ENCODE measurements around the gene CACNA1F. TPM values are rescaled to one million over a fixed set of nuclear protein-coding genes. Genes with fewer than 3 reads are reported as not detected.

CACNA1F gene
- total RNA-seq, 1 donor from 2014 or later: 0.05 TPM

DNA sequence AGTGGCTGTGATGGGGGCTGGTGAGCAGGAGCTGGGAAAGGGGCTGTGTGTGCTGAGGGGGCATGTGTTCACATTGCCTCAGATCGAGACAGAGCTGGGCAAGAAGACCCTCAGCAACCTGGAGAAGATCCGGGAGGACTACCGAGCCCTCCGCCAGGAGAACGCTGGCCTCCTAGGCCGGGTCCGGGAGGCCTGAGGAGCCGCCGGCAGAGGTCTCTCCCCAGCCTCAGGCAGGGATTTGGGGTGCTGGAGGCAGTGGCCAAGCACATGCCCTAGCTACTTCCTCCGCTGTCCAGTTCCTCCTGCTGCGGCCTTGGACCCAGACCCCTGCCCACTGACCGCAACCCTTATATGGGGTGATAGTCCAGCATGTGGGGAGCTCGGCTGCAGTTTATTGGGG, 16.9 kb upstream of the CACNA1F start:
- H3K4me1 Mint-ChIP-seq: no peaks in the 10 kb centered on the region
- no peaks in the 10 kb centered on the region for H3K9me3 Mint-ChIP-seq
- H3K27ac Mint-ChIP-seq (ENCODE audit: unreplicated experiment): no peak overlapping the region
- H3K27me3 Mint-ChIP-seq (ENCODE audit: low read depth): no peaks in the 10 kb centered on the region
- no peak overlapping the region for H3K4me3 Mint-ChIP-seq
- DNase-seq (ENCODE audit: low read depth, low spot score): no peak
- H3K36me3 Mint-ChIP-seq (ENCODE audit: low read depth): peaks cover 6% of the 10 kb centered on the region
- TF ChIP-seq, protein P1, sequence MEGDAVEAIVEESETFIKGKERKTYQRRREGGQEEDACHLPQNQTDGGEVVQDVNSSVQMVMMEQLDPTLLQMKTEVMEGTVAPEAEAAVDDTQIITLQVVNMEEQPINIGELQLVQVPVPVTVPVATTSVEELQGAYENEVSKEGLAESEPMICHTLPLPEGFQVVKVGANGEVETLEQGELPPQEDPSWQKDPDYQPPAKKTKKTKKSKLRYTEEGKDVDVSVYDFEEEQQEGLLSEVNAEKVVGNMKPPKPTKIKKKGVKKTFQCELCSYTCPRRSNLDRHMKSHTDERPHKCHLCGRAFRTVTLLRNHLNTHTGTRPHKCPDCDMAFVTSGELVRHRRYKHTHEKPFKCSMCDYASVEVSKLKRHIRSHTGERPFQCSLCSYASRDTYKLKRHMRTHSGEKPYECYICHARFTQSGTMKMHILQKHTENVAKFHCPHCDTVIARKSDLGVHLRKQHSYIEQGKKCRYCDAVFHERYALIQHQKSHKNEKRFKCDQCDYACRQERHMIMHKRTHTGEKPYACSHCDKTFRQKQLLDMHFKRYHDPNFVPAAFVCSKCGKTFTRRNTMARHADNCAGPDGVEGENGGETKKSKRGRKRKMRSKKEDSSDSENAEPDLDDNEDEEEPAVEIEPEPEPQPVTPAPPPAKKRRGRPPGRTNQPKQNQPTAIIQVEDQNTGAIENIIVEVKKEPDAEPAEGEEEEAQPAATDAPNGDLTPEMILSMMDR (conservative IDR thresholded peaks at IDR 0.05): no peak

GRCh38 chrX:49249616-49250015, 16.5 kb upstream of the CACNA1F start:
- TF ChIP-seq, protein P1 (conservative IDR thresholded peaks at IDR 0.05): no peak
- DNase-seq (ENCODE audit: low read depth, low spot score): no peak
- Mint-ChIP-seq H3K4me3 (no peak overlapping the region), H3K36me3 (ENCODE audit: low read depth) (peaks cover 6% of the 10 kb centered on the region), H3K27ac (ENCODE audit: unreplicated experiment) (no peak overlapping the region), H3K4me1 (no peaks in the 10 kb centered on the region), H3K27me3 (ENCODE audit: low read depth) (no peaks in the 10 kb centered on the region), H3K9me3 (no peaks in the 10 kb centered on the region)

DNA sequence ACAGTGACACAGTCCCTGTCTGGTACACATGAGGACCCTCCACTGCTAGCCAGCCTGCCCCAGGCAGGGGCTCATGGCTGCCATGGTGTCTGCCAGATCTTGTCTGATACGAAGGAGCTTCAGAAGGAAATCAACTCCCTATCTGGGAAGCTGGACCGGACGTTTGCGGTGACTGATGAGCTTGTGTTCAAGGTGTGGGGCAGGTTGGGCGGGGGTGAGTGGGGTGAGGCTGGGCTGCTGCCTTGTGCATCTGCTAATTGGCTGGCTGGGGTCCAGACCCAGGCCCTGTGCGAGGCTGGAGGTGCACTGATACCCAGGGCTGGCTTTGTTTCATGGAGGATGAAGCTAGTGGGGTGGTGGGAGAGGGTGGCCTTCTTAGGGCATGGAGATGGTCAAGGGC, 15.9 kb upstream of the CACNA1F start:
- Mint-ChIP-seq H3K27me3 (ENCODE audit: low read depth) (no peaks in the 10 kb centered on the region), H3K4me1 (no peaks in the 10 kb centered on the region), H3K36me3 (ENCODE audit: low read depth) (peaks cover 7% of the 10 kb centered on the region), H3K27ac (ENCODE audit: unreplicated experiment) (no peak overlapping the region), H3K4me3 (no peak overlapping the region), H3K9me3 (no peaks in the 10 kb centered on the region)
- DNase-seq (ENCODE audit: low read depth, low spot score): no peak
- TF ChIP-seq, protein P1 (conservative IDR thresholded peaks at IDR 0.05): no peak

- TF ChIP-seq, protein P1 (conservative IDR thresholded peaks at IDR 0.05): no peak
- no peak overlapping the region for H3K27ac Mint-ChIP-seq (ENCODE audit: unreplicated experiment)
- no peak overlapping the region for H3K4me3 Mint-ChIP-seq
- H3K36me3 Mint-ChIP-seq (ENCODE audit: low read depth): peaks cover 9% of the 10 kb centered on the region
- no peaks in the 10 kb centered on the region for H3K9me3 Mint-ChIP-seq
- H3K4me1 Mint-ChIP-seq: no peaks in the 10 kb centered on the region
- no peaks in the 10 kb centered on the region for H3K27me3 Mint-ChIP-seq (ENCODE audit: low read depth)
- DNase-seq (ENCODE audit: low read depth, low spot score): no peak
Observed at GRCh38 chrX:49247916-49248811, 15.0 kb upstream of the CACNA1F start.

GRCh38 chrX:49247346-49247745, 14.2 kb upstream of the CACNA1F start:
- Mint-ChIP-seq H3K9me3 (no peaks in the 10 kb centered on the region), H3K27ac (ENCODE audit: unreplicated experiment) (no peak overlapping the region), H3K36me3 (ENCODE audit: low read depth) (peaks cover 8% of the 10 kb centered on the region), H3K4me1 (no peaks in the 10 kb centered on the region), H3K4me3 (no peak overlapping the region), H3K27me3 (ENCODE audit: low read depth) (no peaks in the 10 kb centered on the region)
- DNase-seq (ENCODE audit: low read depth, low spot score): no peak
- TF ChIP-seq, protein P1 (conservative IDR thresholded peaks at IDR 0.05): no peak

Data from neural crest cell (in vitro differentiated cells).